Measurements from ENCODE around the gene C4orf50. TPM values are rescaled to one million over a fixed set of nuclear protein-coding genes. Genes with fewer than 3 reads are reported as not detected.
"Not testable (repeated sequence)": the region's sequence is repeated elsewhere in the genome, so short reads cannot be mapped to it uniquely, and the experiment has no call there.

C4orf50 gene
- total RNA-seq, 4 donors from 2014 or later: 0.21 to 0.30 TPM; not detected in 2

DNA sequence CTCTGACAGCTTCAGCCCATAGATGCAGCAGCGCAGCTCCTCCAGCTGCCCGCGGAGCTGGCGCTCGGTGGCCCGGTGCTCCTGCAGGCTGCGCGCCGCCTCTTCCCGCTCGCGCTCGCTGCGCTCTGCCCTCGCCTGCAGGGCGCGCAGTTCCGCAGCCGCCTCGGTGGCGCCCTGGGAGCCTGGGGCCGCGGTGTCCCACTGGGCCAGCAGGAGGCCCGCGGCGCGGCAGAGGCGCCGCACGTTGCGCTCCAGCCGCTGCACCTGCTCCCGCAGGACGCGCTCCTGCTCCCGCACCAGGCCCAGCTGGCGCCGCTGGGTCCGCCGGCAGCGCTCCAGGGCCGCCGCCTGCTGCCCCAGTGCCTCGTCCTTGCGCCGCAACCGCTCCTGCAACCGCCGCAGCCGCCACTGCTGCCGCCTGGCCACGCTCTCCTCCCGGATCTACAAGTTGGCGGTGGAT lies 10.1 kb downstream of the C4orf50 start:
- 19 to 63% methylated on average over 15 to 34 of the region's 54 CpGs for WGBS, 2 donors
- Histone ChIP-seq H3K4me3 (no peak overlapping the region), H3K36me3 (no peaks in the 10 kb centered on the region), H3K27me3 (peaks cover 0 to 31% of the 10 kb centered on the region in 2 donors), H3K27ac (no peak overlapping the region), H3K9me3 (no peaks in the 10 kb centered on the region), H3K4me1 (peaks cover 0 to 5% (median 0%) of the 10 kb centered on the region in 4 donors)
- DNase-seq (ENCODE audit: low spot score in 2 of 2): no peak
- no peak for TF ChIP-seq POLR2A (IDR thresholded peaks at IDR 0.05)

DNA sequence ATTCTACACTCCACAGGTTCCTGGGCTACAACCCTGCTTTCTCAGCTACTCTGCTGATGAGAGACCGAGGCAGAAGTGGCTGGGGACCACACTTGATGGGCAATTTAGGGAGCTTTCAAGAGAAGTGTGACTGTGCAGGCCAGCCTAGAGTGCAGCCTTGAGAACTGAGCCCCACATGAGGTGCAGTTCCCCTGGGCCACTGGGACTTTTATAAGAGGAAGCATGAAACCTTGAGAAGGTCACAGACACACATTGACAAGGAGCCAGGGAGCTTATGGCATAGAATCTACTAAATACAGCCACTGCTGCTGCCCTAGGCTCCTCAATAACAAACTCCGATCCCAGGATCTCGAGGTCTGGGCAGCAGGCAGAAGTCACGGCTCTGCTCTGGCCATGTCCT lies 13.1 kb downstream of the C4orf50 start:
- Histone ChIP-seq H3K4me1 (no peaks in the 10 kb centered on the region), H3K27ac (no peak overlapping the region), H3K4me3 (no peak overlapping the region), H3K36me3 (no peaks in the 10 kb centered on the region), H3K27me3 (peaks cover 0 to 23% of the 10 kb centered on the region in 2 donors), H3K9me3 (no peaks in the 10 kb centered on the region)
- no peak for DNase-seq (ENCODE audit: low spot score in 2 of 2)
- no peak for TF ChIP-seq EP300 (IDR thresholded peaks at IDR 0.05)
- WGBS, 2 donors: 86 to 89% methylated on average over 4 of the region's 4 CpGs

DNA sequence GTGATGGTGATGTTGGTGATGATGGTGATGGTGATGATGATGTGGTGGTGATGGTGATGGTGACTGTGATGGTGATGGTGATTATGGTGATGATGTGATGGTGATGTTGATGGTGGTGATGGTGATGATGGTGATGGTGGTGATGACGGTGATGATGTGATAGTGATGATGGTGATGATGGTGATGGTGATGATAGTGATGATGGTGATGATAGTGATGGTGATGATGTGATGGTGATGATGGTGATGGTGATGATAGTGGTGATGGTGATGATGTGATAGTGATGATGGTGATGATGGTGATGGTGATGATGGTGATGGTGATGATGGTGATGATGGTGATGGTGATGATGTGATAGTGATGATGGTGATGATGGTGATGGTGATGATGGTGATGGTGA lies 14.7 kb downstream of the C4orf50 start:
- not testable (repeated sequence) for H3K27ac ChIP-seq; H3K9me3 ChIP-seq; H3K4me3 ChIP-seq; H3K4me1 ChIP-seq; DNase-seq (ENCODE audit: low spot score in 2 of 2); H3K36me3 ChIP-seq
- H3K27me3 ChIP-seq: peaks cover 0 to 11% of the 10 kb centered on the region in 2 donors
- WGBS, 2 donors: 5 to 43% methylated on average over 1 of the region's 1 CpG

DNA sequence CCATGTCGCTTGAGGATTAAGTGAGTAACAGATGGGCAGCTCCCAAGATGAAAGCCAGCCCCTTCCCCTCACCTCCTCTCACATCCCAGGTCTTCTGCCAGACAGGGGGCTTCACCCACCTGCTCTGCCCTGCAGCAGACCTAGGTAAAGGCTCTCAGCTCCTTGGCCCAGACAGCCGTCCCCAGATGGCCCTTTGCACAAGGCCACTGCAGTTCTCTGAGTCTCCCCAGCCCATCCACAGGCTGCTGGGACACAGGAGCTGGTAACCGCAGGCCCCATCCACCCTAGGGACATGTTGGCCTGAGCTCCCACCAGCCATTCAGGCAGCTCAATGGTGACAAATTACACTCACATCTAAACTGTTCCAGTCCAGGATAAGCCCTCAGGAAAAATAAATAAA lies 15.3 kb downstream of the C4orf50 start:
- DNase-seq (ENCODE audit: low spot score in 2 of 2): no peak
- Histone ChIP-seq H3K27me3 (peaks cover 0 to 9% of the 10 kb centered on the region in 2 donors), H3K4me3 (no peak overlapping the region), H3K9me3 (no peaks in the 10 kb centered on the region), H3K27ac (no peak overlapping the region), H3K4me1 (no peaks in the 10 kb centered on the region), H3K36me3 (no peaks in the 10 kb centered on the region)
- no peak for TF ChIP-seq POLR2A (IDR thresholded peaks at IDR 0.05)
- no peak for TF ChIP-seq EP300 (IDR thresholded peaks at IDR 0.05)
- TF ChIP-seq, protein P1, sequence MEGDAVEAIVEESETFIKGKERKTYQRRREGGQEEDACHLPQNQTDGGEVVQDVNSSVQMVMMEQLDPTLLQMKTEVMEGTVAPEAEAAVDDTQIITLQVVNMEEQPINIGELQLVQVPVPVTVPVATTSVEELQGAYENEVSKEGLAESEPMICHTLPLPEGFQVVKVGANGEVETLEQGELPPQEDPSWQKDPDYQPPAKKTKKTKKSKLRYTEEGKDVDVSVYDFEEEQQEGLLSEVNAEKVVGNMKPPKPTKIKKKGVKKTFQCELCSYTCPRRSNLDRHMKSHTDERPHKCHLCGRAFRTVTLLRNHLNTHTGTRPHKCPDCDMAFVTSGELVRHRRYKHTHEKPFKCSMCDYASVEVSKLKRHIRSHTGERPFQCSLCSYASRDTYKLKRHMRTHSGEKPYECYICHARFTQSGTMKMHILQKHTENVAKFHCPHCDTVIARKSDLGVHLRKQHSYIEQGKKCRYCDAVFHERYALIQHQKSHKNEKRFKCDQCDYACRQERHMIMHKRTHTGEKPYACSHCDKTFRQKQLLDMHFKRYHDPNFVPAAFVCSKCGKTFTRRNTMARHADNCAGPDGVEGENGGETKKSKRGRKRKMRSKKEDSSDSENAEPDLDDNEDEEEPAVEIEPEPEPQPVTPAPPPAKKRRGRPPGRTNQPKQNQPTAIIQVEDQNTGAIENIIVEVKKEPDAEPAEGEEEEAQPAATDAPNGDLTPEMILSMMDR (IDR thresholded peaks at IDR 0.05): no peak
- 47 to 67% methylated on average over 3 of the region's 3 CpGs for WGBS, 2 donors

DNA sequence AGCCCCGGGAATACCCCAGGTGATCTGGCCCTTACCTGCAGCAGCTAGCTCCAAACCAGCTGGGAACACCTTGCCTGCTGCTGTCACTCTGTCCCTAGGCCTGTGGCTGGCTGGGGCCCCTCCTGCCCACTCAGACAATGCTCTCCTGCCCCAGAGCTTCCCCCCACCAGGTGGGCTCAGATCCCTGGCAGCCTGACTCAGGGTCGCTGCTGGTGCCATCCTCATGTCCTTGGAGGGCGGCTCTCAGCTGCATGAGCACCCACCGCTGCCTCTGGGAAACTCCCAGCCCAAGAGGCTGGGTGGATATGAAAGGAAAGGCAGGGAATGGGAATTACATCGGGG lies 15.8 kb downstream of the C4orf50 start:
- Histone ChIP-seq H3K27me3 (peaks cover 0 to 9% of the 10 kb centered on the region in 2 donors), H3K9me3 (no peaks in the 10 kb centered on the region), H3K36me3 (no peaks in the 10 kb centered on the region), H3K4me3 (no peak overlapping the region), H3K27ac (no peak overlapping the region), H3K4me1 (no peaks in the 10 kb centered on the region)
- 82 to 89% methylated on average over 5 of the region's 5 CpGs for WGBS, 2 donors
- TF ChIP-seq, protein P1 (IDR thresholded peaks at IDR 0.05): no peak
- no peak for TF ChIP-seq EP300 (IDR thresholded peaks at IDR 0.05)
- no peak for TF ChIP-seq POLR2A (IDR thresholded peaks at IDR 0.05)
- no peak for DNase-seq (ENCODE audit: low spot score in 2 of 2)

DNA sequence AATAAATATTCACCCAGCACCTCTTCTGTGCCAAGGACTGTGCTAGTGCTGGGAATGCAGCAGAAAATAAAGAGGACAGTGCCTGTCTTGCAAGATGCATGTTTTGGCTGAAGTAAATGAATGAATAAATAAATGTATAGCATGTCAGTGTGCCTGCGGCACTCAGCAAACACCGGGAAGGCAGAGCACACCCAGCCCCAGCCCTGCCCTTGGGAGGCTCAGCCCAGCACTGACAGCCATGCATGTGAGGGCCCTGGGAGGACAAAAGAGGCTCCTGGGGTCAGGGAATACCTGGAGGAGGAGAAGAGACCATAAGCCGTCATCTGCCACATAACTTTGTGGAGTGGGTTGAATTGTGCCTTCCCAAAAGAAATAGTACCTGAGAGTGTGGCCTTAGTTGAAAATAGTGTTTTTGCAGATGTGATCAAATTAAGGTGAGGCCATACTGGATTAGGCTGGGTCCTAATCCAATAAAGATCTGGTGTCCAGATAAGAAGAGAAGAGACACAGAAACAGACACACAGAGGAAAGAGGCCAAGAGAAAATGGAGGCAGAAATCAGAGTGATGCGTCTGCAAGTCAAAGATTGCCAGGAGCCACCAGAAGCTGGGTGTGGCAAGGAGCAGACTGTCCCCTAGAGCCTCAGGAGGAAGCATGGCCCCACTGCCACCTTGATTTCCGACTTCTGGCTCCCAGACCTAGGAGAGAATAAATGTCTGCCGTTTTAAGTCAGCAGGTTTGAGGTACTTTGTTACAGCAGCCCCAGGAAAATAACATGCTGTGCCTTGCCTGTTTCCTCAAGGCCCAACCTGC lies 16.3 kb downstream of the C4orf50 start:
- no peaks in the 10 kb centered on the region for H3K36me3 ChIP-seq
- no peak overlapping the region for H3K4me3 ChIP-seq
- H3K27me3 ChIP-seq: peaks cover 0 to 6% of the 10 kb centered on the region in 2 donors
- 60 to 63% methylated on average over 6 of the region's 6 CpGs for WGBS, 2 donors
- H3K27ac ChIP-seq: no peak overlapping the region
- DNase-seq (ENCODE audit: low spot score in 2 of 2): no peak
- no peaks in the 10 kb centered on the region for H3K4me1 ChIP-seq
- TF ChIP-seq EP300 (IDR thresholded peaks at IDR 0.05): no peak
- no peak for TF ChIP-seq POLR2A (IDR thresholded peaks at IDR 0.05)
- TF ChIP-seq, protein P1 (IDR thresholded peaks at IDR 0.05): no peak
- no peaks in the 10 kb centered on the region for H3K9me3 ChIP-seq

All from tibial nerve (tissue), 4 donors.